NCI-H82 treated with DMSO at 0.1 percent for 48 hours (cell line): ENCODE results near the gene FOXK2.

Experiments used
- DNase-seq: peaks from one replicate; lab custom pipeline; 2025; ENCODE audit not compliant: unreplicated experiment; lab: John Stamatoyannopoulos, UW

FOXK2 gene

DNA sequence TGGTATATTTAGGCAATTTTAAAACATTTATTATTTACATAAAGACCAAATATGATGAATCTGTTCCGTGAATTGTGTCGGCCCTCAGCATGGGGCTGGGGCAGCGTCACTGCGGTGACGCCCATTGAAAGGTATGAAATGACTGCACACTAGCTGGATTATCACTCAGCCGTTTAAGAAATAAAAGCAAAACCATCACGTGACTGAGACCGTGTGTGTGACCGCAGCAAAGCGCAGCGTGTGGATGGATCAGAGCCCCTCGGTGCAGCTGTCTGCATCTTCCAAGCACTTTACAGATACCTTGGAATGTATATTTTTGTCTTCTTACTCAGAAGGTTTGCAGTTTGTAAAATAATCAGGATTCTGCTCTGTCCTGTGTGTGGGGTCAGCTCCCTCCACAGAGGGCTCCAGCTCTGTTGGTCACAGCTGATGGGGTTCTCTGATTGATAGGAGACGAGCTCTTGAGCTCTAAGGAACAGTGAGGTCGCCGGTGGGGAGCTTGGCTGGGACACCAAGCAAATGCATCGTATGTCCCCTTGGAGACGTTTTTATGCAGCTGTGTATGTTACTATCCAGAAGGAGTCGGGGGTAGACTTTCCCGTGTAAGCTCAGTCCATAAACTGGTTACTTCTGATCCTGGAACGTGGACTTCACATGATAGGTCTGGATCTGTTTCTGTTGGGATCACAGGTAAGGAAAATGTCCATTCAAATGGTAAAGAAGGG lies 83.6 kb downstream of the FOXK2 start:
- DNase-seq: no peak

DNA sequence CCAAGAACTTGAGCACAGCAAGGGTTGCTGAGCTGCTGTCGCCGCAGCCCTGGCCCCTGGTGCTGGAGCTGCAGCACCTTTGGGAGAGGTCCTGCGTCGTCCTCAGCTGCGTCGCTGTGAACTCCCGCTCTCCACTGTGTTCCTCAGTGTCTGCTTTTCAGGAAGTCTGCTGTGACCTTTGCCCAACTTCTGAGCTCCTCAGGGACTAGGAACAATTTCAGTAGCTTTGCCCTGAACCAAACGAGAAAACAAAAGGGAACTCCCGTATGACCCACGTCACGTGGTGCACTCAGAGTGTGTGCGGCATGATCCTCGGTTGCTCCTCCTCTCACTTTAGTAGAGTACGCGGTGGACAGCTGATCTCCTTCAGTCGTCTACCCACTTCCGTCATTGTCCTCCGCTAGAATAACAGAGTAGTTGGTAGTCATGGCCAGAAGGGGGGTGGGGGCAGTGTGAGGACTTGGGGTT lies 84.5 kb downstream of the FOXK2 start:
- DNase-seq: no peak

DNA sequence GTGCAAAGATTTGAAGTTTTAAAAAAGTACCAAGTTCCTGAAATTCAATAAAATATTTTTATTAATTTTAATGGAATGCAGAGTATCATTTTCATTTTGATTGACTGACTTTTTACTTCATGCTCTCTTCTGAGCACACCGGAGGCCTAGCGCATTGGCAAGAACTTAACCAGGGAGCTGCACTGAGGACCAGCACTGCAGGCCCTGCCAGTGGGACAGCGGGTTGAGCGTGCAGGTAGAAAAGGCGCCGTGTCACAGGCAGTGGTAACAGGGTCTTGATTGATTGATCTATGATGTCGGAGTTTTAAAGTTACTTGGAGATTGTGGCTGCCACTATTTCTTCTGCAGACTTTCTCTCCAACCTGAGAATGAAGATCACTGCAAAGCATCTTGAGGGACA lies 85.0 kb downstream of the FOXK2 start:
- DNase-seq: no peak

DNA sequence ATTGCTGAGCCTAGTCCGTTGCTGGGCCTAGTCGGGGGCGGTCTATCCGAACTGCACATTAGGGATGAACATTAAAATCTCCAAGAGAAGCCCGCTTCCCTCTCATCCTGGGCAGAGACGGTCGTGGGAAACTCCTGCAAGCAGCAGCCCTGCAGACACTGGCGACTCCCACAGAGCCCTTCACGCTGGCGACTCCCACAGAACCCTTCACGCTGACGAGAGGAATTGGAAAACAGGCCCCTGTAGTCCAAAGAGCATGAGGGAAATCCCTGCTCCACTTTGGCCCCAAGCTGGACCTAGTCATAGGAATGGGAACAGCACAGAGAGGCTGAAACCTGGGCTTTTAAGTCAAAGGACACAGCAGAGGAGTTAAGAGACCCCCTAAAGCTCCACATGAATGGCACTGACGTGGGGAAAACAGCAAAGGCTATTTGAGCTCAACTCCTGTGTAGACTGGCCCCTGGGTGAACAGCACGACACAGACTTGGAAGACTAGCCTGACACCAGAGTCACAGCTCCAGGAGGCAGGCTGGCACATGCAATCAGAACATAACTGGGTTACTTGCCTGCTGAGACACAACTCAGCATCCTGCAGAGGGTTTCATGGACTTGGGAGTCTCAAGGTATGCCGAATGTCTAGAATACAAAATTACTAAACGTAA lies 86.5 kb downstream of the FOXK2 start:
- DNase-seq: no peak

DNA sequence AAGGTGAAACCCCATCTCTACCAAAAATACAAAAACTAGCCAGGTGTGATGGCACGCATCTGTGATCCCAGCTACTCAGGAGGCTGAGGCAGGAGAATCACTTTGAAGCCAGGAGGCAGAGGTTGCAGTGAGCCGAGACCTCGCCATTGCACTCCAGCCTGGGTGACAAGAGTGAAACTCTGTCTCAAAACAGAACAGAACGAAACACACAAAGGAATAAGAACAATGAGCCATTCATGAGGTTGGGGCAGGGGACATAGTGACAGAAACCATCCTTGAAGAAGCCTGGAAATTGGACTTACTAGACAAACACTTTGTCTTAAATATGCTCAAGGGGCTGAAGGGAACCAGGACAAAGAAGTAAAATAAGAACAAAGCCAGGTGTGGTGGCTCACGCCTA lies 89.3 kb downstream of the FOXK2 start:
- no peak for DNase-seq

DNA sequence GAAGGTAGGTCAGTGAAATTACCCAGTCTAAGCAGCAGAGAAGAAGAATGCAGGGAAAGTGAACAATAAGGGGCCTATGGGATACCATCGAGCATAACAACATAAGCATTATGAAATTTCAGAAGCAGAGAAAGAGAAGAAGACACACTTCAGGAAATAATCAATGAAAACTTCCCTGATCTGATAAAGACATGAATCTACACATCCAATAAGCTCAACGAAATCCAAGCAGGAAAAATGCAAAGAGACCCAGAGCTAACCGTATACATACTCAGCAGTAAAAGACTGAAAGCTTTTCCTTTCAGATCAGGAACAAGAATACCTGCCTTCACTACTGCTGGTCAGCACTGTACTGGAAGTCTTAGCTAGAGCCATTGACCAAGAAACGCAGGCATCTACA lies 90.1 kb downstream of the FOXK2 start:
- no peak for DNase-seq

DNA sequence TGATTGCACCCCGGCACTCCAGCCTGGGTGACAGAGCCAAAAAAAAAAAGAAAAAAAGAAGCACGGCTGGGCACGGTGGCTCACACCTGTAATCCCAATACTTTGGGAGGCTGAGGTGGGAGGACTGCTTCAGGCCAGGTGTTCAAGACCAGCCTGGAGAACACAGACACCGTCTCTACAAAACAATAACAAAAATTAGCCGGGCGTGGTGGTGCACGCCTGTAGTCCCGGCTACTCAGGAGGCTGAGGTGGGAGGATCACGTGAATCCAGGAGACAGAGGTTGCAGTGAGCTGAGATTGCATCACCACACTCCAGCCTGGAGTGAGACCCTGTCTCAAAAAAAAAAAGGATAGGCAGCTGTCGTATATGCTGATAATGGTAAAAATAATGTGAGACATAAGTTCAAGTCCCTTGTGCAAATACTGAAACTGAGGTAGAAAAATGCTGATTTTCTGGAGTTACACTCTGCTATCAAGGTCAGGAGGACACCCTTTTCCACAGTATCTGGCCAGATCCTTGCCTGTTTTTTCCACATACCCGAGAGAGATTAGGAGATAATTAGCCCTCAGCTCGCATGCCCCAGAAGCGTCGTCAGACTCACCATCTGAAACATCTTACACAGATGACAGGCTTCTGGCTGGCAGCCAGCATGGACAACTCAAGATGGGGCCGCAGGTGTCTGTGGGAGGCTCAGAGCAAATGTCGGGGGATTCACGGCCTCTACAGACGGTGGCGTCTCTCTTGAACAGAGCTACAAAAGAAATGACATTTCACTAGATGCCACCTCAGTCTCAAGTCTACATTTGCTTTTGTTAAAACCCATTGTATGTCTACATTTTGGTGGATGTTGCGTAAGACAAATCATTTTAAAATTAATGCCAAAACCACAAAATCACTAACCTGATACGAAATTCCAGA lies 91.9 kb downstream of the FOXK2 start:
- peak; percentile 90 for DNase-seq

DNA sequence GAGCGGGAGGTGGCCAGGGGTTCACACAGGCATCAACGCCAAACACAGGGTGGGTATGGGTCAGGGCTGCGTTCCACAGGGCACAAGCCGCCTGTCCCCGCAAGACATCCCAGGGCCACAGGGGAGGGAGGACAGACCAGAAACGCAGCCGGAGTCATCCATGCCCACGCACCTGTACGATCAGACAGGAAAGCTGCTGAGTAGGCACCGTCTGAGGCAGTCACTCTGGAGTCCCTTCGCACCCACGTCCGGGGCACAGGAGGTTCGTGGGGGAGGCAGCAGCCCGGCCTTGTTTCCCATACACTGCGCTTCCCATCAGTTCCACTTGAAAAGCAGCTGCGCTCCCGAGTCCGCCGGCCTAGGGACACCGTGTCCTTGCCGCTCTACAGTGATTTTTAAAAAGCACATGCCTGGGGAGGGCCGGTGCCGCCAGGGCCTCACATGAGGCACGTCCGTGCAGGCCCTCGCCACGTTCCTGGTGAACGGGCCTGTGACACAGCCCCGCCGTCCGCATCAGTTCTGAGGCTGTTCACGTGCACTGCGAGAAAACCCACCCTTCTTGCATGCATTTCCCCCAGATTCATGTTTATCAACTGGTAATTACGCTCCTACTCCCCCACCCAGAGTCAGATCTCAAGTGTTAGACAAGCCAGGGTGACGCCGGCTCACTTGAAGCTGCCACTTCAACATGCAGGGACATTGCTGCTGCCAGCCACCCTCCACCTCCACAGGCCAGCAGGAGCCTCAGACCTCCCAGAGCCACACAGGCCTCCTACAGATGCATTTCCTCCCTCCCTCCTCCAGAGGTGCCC lies 94.0 kb downstream of the FOXK2 start:
- DNase-seq: no peak

DNA sequence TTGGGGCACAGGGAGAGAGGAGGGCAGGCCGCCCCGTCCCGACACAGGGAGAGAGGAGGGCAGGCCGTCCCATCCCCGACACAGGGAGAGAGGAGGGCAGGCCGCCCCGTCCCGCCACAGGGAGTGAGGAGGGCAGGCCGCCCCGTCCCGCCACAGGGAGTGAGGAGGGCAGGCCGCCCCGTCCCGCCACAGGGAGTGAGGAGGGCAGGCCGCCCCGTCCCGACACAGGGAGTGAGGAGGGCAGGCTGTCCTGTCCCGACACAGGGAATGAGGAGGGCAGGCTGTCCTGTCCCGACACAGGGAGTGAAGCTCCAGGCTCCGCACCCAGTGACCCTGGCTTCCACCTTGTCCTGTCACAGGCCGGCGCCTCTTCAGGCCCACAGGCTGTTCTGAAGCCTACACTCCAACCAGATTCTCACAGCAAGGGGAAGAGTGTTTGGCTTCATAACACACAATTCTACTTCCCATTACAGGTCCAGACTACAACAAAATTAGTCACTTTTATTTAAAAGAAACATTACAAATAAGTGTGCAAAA lies 94.6 kb downstream of the FOXK2 start:
- DNase-seq: no peak

DNA sequence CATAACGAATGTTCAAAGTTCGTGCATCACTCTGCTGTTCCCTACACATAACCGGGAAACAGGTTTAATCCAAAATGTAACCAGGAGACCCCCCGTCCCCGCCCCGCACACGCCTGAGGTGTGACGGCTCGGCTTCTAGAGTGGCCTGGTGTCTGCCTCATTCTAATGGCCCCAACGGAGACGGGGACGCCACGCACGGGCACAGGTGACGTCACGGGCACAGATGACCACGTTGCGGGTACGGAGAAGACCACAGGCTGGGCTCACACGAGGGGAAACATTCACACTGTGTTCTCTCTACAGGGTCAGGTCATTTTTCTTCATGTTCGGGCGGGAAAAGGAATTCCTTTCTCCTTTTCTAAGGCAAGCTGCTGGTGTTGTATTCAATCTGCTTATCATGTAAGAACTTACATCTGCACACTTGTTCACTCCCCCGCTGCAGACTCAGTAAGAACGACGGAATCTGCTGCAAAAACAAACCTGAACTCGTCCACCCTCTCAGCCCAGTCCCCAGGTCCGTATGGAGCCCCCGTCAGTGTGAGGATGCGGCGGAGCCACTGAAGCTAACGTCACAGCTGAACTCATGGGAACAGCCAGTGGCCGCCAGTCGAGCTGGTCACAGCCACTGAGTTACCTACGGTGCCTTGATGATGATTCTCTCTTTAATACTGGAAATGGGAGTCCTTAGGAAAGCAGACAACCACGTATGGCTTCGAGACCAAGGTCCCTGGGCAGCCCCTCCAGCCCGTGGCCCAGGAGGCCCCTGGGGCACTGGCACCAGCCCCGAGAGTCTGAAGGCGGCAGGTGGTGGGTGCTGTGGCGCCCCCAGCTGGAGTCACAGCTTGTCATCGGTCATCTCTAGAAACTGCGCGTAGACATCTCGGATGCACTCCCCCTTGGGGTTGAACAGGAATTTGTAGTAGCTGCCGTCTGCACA lies 95.8 kb downstream of the FOXK2 start:
- no peak for DNase-seq

DNA sequence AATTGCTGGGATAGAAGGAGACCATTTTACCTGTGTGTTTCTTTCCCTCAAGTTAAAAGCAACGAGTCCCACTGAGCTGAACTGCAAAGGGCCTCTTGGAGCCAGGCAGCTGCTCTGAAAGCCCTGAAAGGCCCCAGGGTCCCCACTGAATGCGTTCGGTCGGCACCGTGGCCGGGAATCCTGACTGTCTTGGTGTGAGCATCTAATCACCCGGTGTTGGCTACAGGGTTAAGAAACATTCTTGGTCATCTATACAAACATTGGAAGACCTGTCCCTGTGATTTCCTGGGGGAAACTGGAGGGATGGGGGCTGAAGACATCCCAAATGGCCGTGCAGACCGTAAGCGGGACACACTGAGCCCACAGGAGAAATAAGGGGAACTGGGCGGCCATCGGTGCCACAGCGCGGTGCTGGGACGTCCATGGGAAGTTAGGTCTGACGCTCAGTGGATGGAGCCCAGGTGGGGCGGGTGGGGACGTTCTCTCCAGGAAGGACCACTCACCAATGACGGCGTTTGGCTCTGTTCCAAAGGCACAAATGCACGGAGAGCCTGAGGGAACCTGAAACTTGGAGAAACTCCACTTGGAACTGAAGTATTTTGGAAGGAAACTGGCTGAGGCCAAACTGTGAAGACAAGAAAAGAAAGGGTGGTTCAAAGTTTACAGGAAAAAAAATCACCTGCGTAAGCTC lies 96.6 kb downstream of the FOXK2 start:
- no peak for DNase-seq

DNA sequence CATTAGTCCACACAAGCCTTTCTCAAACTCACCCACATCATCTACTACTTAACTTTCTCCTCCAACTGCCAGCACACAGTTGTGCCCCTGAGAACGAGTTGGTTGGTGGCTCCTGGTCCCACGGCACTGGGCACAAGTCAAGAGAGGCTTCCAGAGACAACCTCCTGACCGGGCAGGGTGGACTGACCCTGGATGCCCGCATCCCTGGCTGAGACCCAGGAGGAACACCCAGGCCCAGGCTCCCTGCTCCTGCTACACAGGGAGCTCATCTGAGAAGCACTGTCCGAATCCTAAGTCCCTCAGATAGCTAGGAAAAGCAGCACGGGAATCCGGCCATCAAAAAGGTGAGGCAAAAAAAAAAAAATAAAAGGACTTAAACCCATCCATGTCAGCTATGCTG lies 99.7 kb downstream of the FOXK2 start:
- no peak for DNase-seq

DNA sequence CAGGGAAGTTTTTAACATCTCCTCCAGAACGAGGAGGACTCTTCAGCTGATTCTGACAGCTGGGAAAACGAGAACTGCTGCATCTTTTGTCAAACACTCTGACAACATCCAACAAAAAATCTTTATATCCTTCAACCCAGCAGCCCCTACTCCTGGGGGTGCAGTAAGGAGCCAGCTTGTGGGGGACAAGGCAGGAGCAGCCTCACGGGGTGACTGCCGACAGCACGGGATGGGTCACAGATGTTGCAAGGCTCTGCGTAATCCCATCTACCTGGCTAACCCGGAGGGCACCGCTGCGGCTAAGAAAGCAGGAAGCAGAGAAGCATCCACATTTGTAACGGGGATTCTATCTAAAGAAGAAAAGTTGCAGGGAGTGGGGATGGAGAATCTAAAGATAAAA lies 100.1 kb downstream of the FOXK2 start:
- no peak for DNase-seq

DNA sequence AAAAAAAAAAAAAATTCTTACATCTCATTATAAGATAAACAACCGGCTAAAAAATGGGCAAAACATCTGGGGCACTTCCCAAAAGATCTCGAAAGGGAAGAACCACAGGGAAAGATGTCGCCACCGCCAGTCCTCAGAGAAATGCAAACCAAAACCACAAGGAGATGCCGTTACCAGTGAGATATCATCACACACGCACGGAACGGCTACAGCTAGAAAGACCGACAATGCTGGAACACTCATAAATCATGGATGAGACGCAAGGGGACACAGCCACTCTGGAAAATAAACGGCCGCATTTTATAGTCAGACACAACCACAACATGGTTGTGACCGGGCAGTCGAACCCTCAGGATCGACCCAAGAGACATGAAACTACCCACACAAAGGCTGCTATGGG lies 104.2 kb downstream of the FOXK2 start:
- no peak for DNase-seq

DNA sequence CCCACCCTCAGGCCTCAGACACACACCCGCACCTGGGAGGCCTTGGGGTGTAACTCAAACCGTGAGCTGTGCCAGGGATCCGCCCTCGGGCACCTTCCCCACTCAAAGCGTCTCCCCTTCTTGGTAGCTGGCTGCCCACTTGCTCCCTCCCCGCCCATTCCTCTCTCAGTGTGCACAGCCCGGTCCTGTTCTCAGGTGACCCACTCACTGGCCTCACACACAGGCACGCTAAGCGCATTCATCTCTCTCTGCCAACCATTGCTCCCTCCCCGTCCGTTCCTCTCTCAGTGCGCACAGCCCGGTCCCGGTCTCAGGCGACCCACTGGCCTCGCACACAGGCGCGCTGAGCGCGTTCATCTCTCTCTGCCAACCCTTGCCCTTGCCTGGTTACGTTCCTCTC lies 107.9 kb downstream of the FOXK2 start:
- DNase-seq: no peak

DNA sequence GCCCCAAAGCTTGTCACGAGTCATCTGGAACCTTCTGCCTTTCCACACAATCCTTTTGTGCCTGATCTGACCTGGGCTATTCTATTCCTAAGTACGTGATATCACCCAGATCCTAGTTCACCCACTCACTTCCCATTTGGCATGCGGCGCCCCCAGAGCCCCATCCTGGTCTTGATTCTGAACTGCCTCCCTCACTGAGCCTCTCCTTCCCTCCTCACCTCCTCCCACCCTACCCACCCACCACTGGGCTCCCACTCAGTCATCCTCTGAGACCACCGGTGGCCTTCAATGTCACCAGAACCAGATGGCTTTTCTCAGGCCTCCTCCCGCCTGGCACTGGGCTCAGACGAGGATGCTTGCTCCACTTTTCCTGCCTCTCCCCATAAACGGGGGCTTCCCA lies 110.2 kb downstream of the FOXK2 start:
- DNase-seq: no peak

DNA sequence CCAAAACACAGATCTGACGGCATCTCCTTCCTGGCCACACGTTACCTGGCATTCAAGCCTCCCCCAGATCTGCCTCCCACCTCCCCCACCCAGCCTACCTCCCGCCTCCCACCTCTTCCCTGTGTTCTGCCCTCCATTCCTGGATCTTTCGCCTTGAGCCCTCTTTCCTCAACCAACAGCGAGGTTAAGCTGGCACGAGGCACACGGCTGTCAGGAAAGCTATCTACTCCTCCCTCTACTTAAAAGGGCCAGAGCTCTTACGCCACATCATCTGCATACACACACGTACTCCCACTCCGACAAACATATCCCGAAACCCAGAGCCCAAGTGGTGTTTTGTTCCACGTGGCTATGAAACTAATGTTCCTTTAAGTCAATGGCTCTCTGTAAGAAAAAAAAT lies 110.7 kb downstream of the FOXK2 start:
- no peak for DNase-seq

DNA sequence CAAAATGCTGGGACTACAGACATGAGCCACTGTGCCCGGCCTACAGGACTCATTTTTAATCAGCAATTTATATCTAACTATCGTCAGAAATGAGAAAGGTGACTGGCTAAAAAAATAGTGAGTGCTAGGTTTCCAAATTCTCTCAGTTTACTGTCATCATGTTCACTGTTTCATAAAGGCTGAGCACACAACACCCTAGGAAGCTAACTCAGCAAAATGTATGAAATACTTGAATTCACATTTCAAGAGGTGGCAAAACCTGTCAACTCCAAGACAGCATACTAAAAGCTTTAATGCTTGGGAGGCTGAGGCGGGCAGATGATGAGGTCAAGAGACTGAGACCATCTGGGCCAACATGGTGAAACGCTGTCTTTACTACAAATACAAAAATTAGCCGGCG lies 112.0 kb downstream of the FOXK2 start:
- no peak for DNase-seq

DNA sequence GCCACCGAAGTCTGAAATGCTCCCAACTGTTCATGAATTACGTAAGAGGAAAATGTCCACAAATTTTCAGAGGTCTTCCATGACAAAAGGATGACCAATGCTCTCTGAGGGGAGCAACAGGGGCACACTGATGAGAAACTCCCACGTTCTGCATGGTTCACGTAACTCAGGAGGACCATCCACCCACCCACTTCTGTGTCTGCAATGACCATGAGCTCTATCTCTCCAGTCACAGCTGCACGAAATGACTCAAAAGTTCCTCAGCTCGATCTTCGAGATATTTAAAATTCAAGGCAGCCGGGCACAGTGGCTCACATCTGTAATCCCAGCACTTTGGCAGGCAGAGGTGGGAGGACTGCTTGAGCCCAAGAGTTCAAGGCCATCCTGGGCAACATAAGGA lies 112.9 kb downstream of the FOXK2 start:
- DNase-seq: no peak
